CD8-positive, alpha-beta memory T cell (primary cell): Measurements from ENCODE around the gene ZBTB6. TPM values are rescaled to one million over a fixed set of nuclear protein-coding genes. Genes with fewer than 3 reads are reported as not detected.
"Not testable (repeated sequence)": the region's sequence is repeated elsewhere in the genome, so short reads cannot be mapped to it uniquely, and the experiment has no call there.

Experiments used
- CTCF ChIA-PET: fragments of 350-600 bp; sonication (Branson Sonifier 250); formaldehyde crosslinking; loops from one replicate; lab custom pipeline; 2021; ENCODE audit warnings: antibody characterized with exemption; lab: Charles Lee
- POLR2A ChIA-PET: fragments of 350-600 bp; sonication (Branson Sonifier 250); formaldehyde crosslinking; loops from one replicate; lab custom pipeline; 2021; ENCODE audit warnings: antibody characterized with exemption; lab: Charles Lee
- DNase-seq, 5 donors: peaks; one replicate each; pipeline versions ENCODE4 v3.0.0 to v3.0.0-alpha.2; 2020 to 2022; ENCODE audit warnings: mixed read lengths in 1 of 5
- H3K27ac ChIP-seq: one replicate; pipeline ENCODE4 v1.7.0; 2013; ENCODE audit warnings: low read depth, mild to moderate bottlenecking, low read length, moderate library complexity
- H3K27me3 ChIP-seq: 2 replicates; pipeline ENCODE4 v1.7.0; 2013; ENCODE audit warnings: low read length, mild to moderate bottlenecking; ENCODE audit not compliant: insufficient read depth, poor library complexity, severe bottlenecking
- H3K36me3 ChIP-seq: 2 replicates; pipeline ENCODE4 v1.7.0; 2013; ENCODE audit warnings: mild to moderate bottlenecking, low read length, moderate library complexity; ENCODE audit not compliant: insufficient read depth
- H3K4me1 ChIP-seq: 2 replicates; pipeline ENCODE4 v1.7.0; 2013; ENCODE audit warnings: mild to moderate bottlenecking, low read length, moderate library complexity; ENCODE audit not compliant: insufficient read depth
- H3K4me3 ChIP-seq: 2 replicates; pipeline ENCODE4 v1.7.0; 2013; ENCODE audit warnings: mild to moderate bottlenecking, low read length
- H3K9me3 ChIP-seq: 2 replicates; pipeline ENCODE4 v1.7.0; 2013; ENCODE audit warnings: mild to moderate bottlenecking, low read length
- H3K27ac Mint-ChIP-seq, 8 donors: one replicate each; pipeline ENCODE4 v1.8.0; 2020 to 2021; ENCODE audit warnings: mixed read lengths in 8 of 8, mild to moderate bottlenecking in 6 of 8, inconsistent platforms in 3 of 8, moderate library complexity in 3 of 8
- H3K27me3 Mint-ChIP-seq, 2 donors: one replicate each; pipeline ENCODE4 v1.8.0; 2020 to 2021; ENCODE audit warnings: mixed read lengths in 2 of 2, mild to moderate bottlenecking in 1 of 2, moderate library complexity in 1 of 2
- H3K36me3 Mint-ChIP-seq, 3 donors: one replicate each; pipeline ENCODE4 v1.8.0; 2020 to 2021; ENCODE audit warnings: mixed read lengths in 3 of 3, inconsistent platforms in 1 of 3, mild to moderate bottlenecking in 1 of 3
- H3K4me1 Mint-ChIP-seq, 3 donors: one replicate each; pipeline ENCODE4 v1.8.0; 2020 to 2021; ENCODE audit warnings: mixed read lengths in 3 of 3, inconsistent platforms in 1 of 3, mild to moderate bottlenecking in 1 of 3
- H3K4me3 Mint-ChIP-seq, 7 donors: one replicate each; pipeline ENCODE4 v1.8.0; 2020 to 2021; ENCODE audit warnings: mixed read lengths in 7 of 7, mild to moderate bottlenecking in 6 of 7, moderate library complexity in 4 of 7, inconsistent platforms in 2 of 7
- H3K9me3 Mint-ChIP-seq, 5 donors: one replicate each; pipeline ENCODE4 v1.8.0; 2020 to 2022; ENCODE audit warnings: mixed read lengths in 5 of 5, mild to moderate bottlenecking in 3 of 5, moderate library complexity in 2 of 5, inconsistent platforms in 1 of 5
- polyA plus RNA-seq: library from polyadenylated mRNA; unstranded; fragments of 300-500 nt; fragmentation: Illumina TruSeq; gene quantifications from one replicate; pipeline ENCODE4 v1.2.3, GENCODE V29; 2021
- total RNA-seq, 2 experiments: library from RNA; stranded (reverse); gene quantifications; one replicate each; pipeline ENCODE4 v1.2.3, GENCODE V29; 2021

The ZBTB6 gene
- total and polyA plus RNA-seq, 3 experiments from 2014 or later: 2.7 to 12.6 (median 11.6) TPM

DNA sequence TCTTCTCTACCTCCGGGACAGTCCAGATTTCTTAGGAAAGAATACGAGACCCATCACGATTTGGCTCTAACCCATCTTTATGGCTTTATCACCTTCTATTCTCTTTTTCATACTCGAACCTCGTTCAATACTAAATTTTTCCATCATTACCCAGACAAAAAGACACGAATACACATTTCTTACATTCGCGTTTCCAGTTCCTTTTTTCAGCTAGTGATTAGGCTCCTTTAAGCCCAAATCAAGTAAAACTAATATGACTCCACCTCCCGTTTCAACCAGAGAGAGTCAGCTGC lies 506 bp downstream of the ZBTB6 start:
- ChIA-PET CTCF (interaction anchor here (0.9 to 2.0 kb wide), 8 partner anchors 8 to 437 kb away, joined by 3 to 10 read pairs (median 4); partner anchors contain the start of genes PDCL, RABGAP1, RC3H2 and ZBTB26), POLR2A (interaction anchor here (0.5 to 2.2 kb wide), 9 partner anchors 8 to 84 kb away, joined by 3 to 21 read pairs (median 7); partner anchors contain the start of genes PDCL, RABGAP1, RC3H2 and ZBTB26)
- Mint-ChIP-seq H3K9me3 (no peaks in the 10 kb centered on the region), H3K4me1 (peaks cover 24 to 41% (median 38%) of the 10 kb centered on the region in 3 donors), H3K27me3 (peaks cover 0 to 2% of the 10 kb centered on the region in 2 donors), H3K4me3 (peak overlapping the region; percentile 89 to 100 (median 97)), H3K36me3 (peaks cover 0 to 46% (median 13%) of the 10 kb centered on the region in 3 donors), H3K27ac (peak overlapping the region; percentile 92 to 100 (median 99))
- peak overlapping the region; percentile 99 for H3K4me3 ChIP-seq
- H3K27ac ChIP-seq: peak overlapping the region; percentile 91
- H3K4me1 ChIP-seq: peaks cover 20% of the 10 kb centered on the region
- H3K36me3 ChIP-seq: peaks cover 21% of the 10 kb centered on the region
- no peak for DNase-seq
- no peaks in the 10 kb centered on the region for H3K27me3 ChIP-seq
- H3K9me3 ChIP-seq: no peaks in the 10 kb centered on the region

DNA sequence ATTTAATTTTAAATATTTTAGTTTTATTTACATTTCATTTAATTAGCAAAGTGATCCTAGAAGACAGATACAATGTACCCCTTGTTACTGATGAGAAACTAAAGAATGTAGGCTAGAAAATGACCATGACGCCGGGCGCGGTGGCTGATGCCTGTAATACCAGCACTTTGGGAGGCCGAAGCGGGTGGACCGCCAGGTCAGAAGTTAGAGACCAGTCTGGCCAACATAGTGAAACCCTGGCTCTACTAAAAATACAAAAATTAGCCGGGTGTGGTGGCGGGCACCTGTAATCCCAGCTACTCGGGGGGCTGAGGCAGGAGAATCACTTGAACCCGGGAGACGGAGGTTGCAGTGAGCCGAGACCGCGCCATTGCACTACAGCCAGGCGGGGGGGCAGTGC lies 7.0 kb downstream of the ZBTB6 start:
- CTCF ChIA-PET: not testable (repeated sequence)
- POLR2A ChIA-PET: interaction anchor here (0.6 to 3.7 kb wide), 3 partner anchors 25 to 149 kb away, joined by 3 to 29 read pairs (median 3); partner anchors contain the start of gene ZBTB26

DNA sequence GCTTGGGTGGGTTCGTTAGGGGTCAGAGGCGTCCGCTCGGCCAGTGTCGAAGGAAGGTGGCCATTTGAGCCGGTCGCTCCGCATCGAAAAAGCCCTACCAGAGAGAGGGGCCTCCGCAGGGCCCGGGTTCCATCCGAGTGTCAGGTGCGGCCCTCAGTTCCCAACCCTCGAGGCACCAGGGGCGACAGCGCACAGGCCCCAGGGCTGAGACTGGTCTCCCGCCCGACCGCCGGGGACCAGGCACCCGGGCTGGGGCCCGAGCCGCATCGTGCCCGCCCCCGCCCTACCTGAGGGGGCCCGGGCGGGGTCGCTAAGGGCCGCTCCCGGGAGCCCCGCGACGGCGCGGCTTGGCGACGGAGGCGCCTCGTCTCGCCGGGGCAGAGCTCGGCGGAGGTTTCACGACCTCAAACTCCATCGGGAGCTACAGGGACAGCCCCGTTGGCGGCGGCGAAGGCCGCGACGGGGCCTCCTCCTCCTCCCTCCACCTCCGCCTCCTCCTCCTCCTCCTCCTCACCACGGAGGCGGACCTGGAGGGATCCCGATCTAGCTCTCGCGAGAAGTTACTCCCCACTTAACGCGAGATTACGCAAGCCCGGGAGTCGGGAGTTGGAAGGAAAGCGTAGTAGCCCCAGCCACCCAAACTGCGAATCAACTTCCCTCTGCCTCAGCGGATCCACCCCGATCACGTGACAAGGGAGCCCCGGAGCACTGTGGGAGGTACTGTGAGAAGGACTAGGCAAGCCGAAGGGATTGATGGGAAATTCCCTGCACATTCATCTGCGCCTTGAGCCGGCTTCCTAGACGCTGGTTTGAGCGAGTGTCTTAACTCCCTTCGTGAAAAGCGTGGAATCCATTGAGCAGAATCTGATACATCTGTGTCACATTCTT lies 8.1 kb downstream of the ZBTB6 start, which contains the start of gene RC3H2:
RC3H2 (minus strand) TSS at position 537 of the 888 bp plus-strand sequence. CDS start 7,850 bp downstream, outside the sequence.
- POLR2A ChIA-PET: interaction anchor here (0.5 to 3.7 kb wide), 6 partner anchors 8 to 77 kb away, joined by 3 to 29 read pairs (median 14); partner anchors contain the start of genes PDCL, RABGAP1, ZBTB26 and ZBTB6

More for the DNA sequence above, 7.0 kb downstream of the ZBTB6 start:
- Mint-ChIP-seq H3K27ac (peak overlapping the region in 3 of 8 donors; percentile 46 to 96 (median 89)), H3K4me1 (peaks cover 31 to 44% (median 41%) of the 10 kb centered on the region in 3 donors), H3K4me3 (peak overlapping the region in 1 of 7 donors; percentile 94), H3K36me3 (peaks cover 0 to 37% (median 6%) of the 10 kb centered on the region in 3 donors)
- peaks cover 21% of the 10 kb centered on the region for H3K36me3 ChIP-seq
- H3K4me1 ChIP-seq: peaks cover 16% of the 10 kb centered on the region
- not testable (repeated sequence) for H3K27me3 ChIP-seq, H3K27ac ChIP-seq, H3K27me3 Mint-ChIP-seq, DNase-seq, H3K9me3 ChIP-seq, H3K4me3 ChIP-seq, H3K9me3 Mint-ChIP-seq

DNA sequence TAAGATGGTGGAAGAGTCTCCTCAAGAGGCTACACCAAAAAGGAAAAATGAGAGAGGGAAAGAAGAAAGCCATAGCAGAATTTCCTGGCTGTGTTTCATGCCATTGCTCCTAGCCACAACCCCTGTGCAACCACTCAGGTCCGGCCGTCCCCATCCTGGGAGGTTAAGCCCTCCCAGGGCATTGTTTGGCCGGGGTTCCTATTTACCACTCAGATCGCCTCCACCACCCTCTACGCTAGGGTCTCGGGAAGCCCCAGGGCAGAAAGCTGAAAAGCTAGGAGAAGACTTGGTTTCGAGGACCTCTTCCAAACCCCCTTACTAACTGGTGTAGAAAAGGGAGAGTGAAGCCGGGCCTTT lies 8.7 kb downstream of the ZBTB6 start:
- CTCF ChIA-PET: interaction anchor here (1.0 to 2.3 kb wide), 6 partner anchors 8 to 86 kb away, joined by 3 to 10 read pairs (median 4); partner anchors contain the start of genes PDCL, RABGAP1 and ZBTB6
- peaks cover 28% of the 10 kb centered on the region for H3K4me1 ChIP-seq

More for the DNA sequence above, 8.1 kb downstream of the ZBTB6 start, which contains the start of gene RC3H2:
- peak; percentile 93 to 99 (median 98) for DNase-seq
- H3K4me3 Mint-ChIP-seq: peak within 1 kb of the TSS; percentile 93 to 99 (median 95)
- CTCF ChIA-PET: interaction anchor here (0.8 to 1.6 kb wide), 7 partner anchors 8 to 86 kb away, joined by 3 to 5 read pairs (median 3); partner anchors contain the start of genes PDCL, RABGAP1 and ZBTB6
- H3K9me3 Mint-ChIP-seq: no peaks in the 10 kb centered on the region
- Histone ChIP-seq H3K27ac (peak within 1 kb of the TSS; percentile 91), H3K4me3 (peak within 1 kb of the TSS; percentile 86), H3K9me3 (no peaks in the 10 kb centered on the region), H3K4me1 (peaks cover 22% of the 10 kb centered on the region), H3K36me3 (peaks cover 10% of the 10 kb centered on the region), H3K27me3 (no peaks in the 10 kb centered on the region)
- H3K36me3 Mint-ChIP-seq: peaks cover 0 to 28% (median 2%) of the 10 kb centered on the region in 3 donors
- H3K4me1 Mint-ChIP-seq: peaks cover 33 to 43% (median 43%) of the 10 kb centered on the region in 3 donors
- peak within 1 kb of the TSS; percentile 94 to 99 (median 97) for H3K27ac Mint-ChIP-seq
- H3K27me3 Mint-ChIP-seq: no peaks in the 10 kb centered on the region

DNA sequence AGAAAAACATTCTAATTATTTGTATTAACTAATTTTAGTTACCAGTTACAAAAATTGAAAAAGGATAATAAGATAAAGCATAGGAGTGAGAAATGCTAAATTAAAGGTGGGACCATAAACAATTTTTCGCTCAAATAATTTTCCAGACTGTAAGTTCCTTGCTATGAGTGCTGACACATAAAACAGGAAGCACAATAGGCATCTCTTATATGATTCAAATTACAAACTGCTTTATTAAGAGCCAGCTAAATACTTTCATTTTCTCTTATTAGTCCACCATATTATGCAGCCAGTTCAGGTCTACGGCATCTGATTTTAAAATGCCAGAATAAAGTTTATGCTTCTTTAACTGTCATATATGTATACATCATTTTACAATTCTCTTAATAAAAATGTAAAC lies 12.3 kb downstream of the ZBTB6 start:
- no peak overlapping the region for H3K4me3 ChIP-seq
- H3K9me3 ChIP-seq: no peaks in the 10 kb centered on the region
- Mint-ChIP-seq H3K4me3 (peak overlapping the region; percentile 60 to 84 (median 76)), H3K9me3 (no peaks in the 10 kb centered on the region), H3K27me3 (no peaks in the 10 kb centered on the region), H3K27ac (peak overlapping the region; percentile 21 to 92 (median 89)), H3K4me1 (peaks cover 59 to 75% (median 74%) of the 10 kb centered on the region in 3 donors), H3K36me3 (peaks cover 0 to 33% (median 2%) of the 10 kb centered on the region in 3 donors)
- no peaks in the 10 kb centered on the region for H3K27me3 ChIP-seq
- no peaks in the 10 kb centered on the region for H3K36me3 ChIP-seq
- ChIA-PET POLR2A (interaction anchor here (1.1 to 1.9 kb wide), 2 partner anchors 12 to 41 kb away, joined by 9 to 10 read pairs; partner anchors contain the start of gene ZBTB6), CTCF (interaction anchor here (1.2 kb wide), 1 partner anchor 12 kb away, joined by 4 read pairs; the partner anchor contains the start of gene ZBTB6)
- peak overlapping the region; percentile 27 for H3K27ac ChIP-seq
- H3K4me1 ChIP-seq: peaks cover 52% of the 10 kb centered on the region
- DNase-seq: peak in 1 of 5 donors; percentile 27

More for the DNA sequence above, 8.7 kb downstream of the ZBTB6 start:
- no peaks in the 10 kb centered on the region for H3K27me3 Mint-ChIP-seq
- peak overlapping the region; percentile 91 to 99 (median 95) for H3K4me3 Mint-ChIP-seq
- peaks cover 7% of the 10 kb centered on the region for H3K36me3 ChIP-seq
- peak overlapping the region; percentile 91 for H3K27ac ChIP-seq
- POLR2A ChIA-PET: interaction anchor here (0.5 to 3.7 kb wide), 5 partner anchors 9 to 76 kb away, joined by 3 to 29 read pairs (median 19); partner anchors contain the start of genes PDCL, RABGAP1, ZBTB26 and ZBTB6
- peaks cover 37 to 46% (median 46%) of the 10 kb centered on the region in 3 donors for H3K4me1 Mint-ChIP-seq
- peaks cover 0 to 24% (median 0%) of the 10 kb centered on the region in 3 donors for H3K36me3 Mint-ChIP-seq
- H3K27ac Mint-ChIP-seq: peak overlapping the region; percentile 87 to 97 (median 95)
- H3K27me3 ChIP-seq: no peaks in the 10 kb centered on the region
- DNase-seq: peak in 3 of 5 donors; percentile 10 to 18 (median 14)
- H3K9me3 Mint-ChIP-seq: no peaks in the 10 kb centered on the region
- H3K4me3 ChIP-seq: peak overlapping the region; percentile 86
- H3K9me3 ChIP-seq: no peaks in the 10 kb centered on the region

DNA sequence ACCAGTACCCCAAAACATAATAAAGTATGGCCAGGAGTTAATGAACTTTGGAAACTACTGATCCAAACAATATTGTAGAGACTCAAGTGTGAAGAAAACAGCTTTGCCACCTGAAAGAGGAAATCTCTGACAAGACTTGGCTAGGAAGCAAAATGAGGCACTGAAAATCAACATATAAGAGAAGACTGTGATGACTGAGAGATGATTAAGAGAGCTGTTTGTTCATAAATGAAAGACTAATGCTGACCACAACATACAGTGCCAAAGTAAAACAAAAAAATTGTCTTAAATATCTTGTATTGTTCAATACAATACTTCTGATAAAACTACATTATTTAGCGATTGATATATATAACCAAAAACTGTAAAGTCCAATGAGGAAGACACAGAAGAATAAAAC lies 15.2 kb downstream of the ZBTB6 start:
- Mint-ChIP-seq H3K36me3 (peaks cover 0 to 47% (median 9%) of the 10 kb centered on the region in 3 donors), H3K27ac (peak overlapping the region in 7 of 8 donors; percentile 1 to 62 (median 44)), H3K9me3 (no peaks in the 10 kb centered on the region), H3K27me3 (no peaks in the 10 kb centered on the region), H3K4me1 (peaks cover 46 to 76% (median 70%) of the 10 kb centered on the region in 3 donors), H3K4me3 (peak overlapping the region; percentile 0 to 44 (median 5))
- H3K27ac ChIP-seq: no peak overlapping the region
- H3K4me1 ChIP-seq: peaks cover 47% of the 10 kb centered on the region
- no peaks in the 10 kb centered on the region for H3K9me3 ChIP-seq
- H3K36me3 ChIP-seq: peaks cover 8% of the 10 kb centered on the region
- H3K27me3 ChIP-seq: no peaks in the 10 kb centered on the region
- ChIA-PET POLR2A (no interaction called here), CTCF (interaction anchor here (1.5 kb wide), 1 partner anchor 63 kb away, joined by 4 read pairs; no protein-coding TSS in a partner anchor)
- H3K4me3 ChIP-seq: no peak overlapping the region
- DNase-seq: no peak

DNA sequence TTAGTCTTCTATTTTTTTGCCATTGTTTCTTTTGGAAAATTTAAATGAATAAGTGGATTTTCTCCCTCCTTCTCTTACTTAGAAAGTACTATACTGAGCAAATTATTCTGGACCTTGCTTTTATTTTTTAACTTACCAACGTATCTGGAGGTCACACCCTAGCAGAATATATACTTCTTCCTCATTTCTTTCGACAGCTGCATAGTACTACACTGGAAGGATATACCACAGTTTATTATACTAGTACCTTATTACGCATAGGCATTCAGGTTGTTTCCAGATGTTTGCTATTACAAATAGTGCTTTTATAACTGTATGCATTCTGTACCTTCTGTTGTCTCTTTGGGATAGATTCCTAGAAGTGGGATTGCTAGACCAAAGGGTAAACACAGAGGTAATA lies 24.6 kb downstream of the ZBTB6 start:
- Histone ChIP-seq H3K36me3 (peaks cover 35% of the 10 kb centered on the region), H3K4me3 (no peak overlapping the region), H3K4me1 (no peaks in the 10 kb centered on the region), H3K9me3 (no peaks in the 10 kb centered on the region), H3K27me3 (no peaks in the 10 kb centered on the region), H3K27ac (no peak overlapping the region)
- no peak for DNase-seq
- Mint-ChIP-seq H3K27ac (peak overlapping the region in 1 of 8 donors; percentile 34), H3K4me1 (peaks cover 1 to 10% (median 6%) of the 10 kb centered on the region in 3 donors), H3K36me3 (peaks cover 0 to 70% (median 13%) of the 10 kb centered on the region in 3 donors), H3K27me3 (no peaks in the 10 kb centered on the region), H3K9me3 (no peaks in the 10 kb centered on the region), H3K4me3 (no peak overlapping the region)
- ChIA-PET CTCF (no interaction called here), POLR2A (no interaction called here)
